Fibroblast of pulmonary artery (primary cell): ENCODE results near the gene CUBN.
"Not testable (repeated sequence)": the region's sequence is repeated elsewhere in the genome, so short reads cannot be mapped to it uniquely, and the experiment has no call there.

ENCODE experiments used
- DNase-seq: peaks from one replicate; pipeline ENCODE4 v3.0.0-alpha.2; 2010; ENCODE audit warnings: low read depth
- H3K4me3 ChIP-seq: replicated peaks from 2 replicates; pipeline ENCODE4 v1.5.1; 2011; ENCODE audit warnings: low read depth, mild to moderate bottlenecking, control low read depth, low read length, moderate library complexity
- TF ChIP-seq, protein P1 (sequence below): IDR thresholded peaks from 2 replicates; pipeline ENCODE4 v1.5.1; 2011; ENCODE audit warnings: mild to moderate bottlenecking, control low read depth, low read length, inconsistent platforms; ENCODE audit errors: missing control alignments

CUBN gene

DNA sequence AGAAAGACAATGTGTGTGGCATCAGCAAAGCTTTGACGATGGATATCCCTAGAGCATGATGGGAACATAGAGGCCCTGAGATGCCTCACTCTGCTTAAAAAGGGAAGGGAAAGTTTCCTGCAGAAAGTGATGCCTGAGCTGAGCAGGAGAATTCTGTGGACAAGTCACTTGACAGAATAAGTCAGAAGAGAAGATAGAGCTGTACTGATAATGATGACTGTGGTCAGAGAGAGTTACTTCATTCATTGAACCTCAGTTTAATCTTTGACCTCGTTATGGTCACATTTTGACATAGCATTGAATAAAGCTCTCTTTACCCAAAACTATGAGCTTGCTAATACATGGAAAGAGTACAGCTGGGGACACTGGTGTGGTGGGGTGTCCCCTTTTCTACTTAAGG, 7.6 kb downstream of the CUBN start:
- TF ChIP-seq, protein P1, sequence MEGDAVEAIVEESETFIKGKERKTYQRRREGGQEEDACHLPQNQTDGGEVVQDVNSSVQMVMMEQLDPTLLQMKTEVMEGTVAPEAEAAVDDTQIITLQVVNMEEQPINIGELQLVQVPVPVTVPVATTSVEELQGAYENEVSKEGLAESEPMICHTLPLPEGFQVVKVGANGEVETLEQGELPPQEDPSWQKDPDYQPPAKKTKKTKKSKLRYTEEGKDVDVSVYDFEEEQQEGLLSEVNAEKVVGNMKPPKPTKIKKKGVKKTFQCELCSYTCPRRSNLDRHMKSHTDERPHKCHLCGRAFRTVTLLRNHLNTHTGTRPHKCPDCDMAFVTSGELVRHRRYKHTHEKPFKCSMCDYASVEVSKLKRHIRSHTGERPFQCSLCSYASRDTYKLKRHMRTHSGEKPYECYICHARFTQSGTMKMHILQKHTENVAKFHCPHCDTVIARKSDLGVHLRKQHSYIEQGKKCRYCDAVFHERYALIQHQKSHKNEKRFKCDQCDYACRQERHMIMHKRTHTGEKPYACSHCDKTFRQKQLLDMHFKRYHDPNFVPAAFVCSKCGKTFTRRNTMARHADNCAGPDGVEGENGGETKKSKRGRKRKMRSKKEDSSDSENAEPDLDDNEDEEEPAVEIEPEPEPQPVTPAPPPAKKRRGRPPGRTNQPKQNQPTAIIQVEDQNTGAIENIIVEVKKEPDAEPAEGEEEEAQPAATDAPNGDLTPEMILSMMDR: no peak
- no peak overlapping the region for H3K4me3 ChIP-seq
- no peak for DNase-seq

- DNase-seq: no peak
- TF ChIP-seq, protein P1: no peak
Measured at GRCh38 chr10:17120694-17121093, 8.9 kb downstream of the CUBN start.

GRCh38 chr10:17119845-17120244, 9.8 kb downstream of the CUBN start:
- TF ChIP-seq, protein P1: no peak
- H3K4me3 ChIP-seq: no peak overlapping the region
- no peak for DNase-seq

More at GRCh38 chr10:17120694-17121093, 8.9 kb downstream of the CUBN start:
- H3K4me3 ChIP-seq: no peak overlapping the region

DNA sequence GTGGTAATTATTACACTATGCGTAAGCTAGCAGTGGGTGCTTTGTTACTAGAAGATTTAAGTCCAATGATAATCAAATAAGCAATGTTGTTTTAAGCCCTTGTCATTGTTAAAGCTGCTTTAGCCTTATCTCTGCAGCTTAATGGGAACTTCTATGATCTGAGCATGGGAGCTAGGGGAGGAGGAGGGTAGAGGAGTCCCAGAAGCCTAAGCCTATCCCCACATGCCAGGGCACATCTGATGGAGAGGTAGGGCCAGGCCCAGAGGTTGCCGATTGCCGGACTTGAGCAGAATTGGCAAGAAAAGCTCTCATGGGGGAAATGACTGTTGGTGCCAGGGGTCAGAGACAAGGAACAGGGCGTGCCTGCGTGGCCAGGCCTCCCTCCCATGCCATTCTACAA, 13.4 kb downstream of the CUBN start:
- H3K4me3 ChIP-seq: no peak overlapping the region
- TF ChIP-seq, protein P1: no peak
- DNase-seq: no peak

DNA sequence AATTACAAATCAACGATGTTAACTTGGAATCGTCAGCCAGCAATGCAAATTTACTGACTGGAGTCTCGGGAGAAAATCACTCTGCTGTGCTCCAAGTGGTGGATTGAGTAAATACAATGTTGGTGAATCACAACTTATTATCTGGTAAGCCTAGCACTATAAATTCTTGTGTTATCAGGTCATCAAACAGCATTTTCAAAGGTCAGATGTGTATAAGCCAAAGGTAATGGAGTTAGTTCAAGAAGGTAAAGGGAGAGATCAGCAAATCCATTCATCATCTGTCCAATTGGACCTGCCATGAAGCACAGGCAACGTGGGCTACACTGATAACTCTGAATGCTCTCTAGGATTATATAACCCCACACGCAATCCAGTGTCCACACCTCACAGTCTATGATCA, 13.9 kb downstream of the CUBN start:
- TF ChIP-seq, protein P1: no peak
- H3K4me3 ChIP-seq: no peak overlapping the region
- DNase-seq: peak; percentile 15

DNA sequence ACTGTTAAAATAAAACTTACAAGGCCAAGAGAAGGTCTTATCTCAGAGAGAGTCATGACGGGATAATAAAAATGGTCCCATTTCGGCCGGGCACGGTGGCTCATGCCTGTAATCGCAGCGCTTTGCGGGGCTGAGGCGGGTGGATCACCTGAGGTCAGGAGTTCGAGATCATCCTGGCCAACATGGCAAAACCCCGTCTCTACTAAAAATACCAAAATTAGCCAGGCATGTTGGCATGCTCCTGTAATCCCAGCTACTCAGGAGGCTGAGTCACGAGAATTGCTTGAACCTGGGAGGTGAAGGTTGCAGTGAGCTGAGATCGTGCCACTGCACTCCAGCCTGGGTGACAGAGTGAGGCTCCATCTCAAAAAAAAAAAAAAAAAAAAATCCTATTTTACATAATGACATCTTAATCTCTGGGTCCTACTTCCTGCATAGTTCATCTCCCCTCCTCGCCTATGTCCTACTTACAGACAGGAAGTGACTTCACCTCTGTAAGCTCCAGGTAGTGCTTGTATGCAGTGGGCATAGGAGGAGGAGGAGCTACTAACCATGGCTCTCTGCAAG, 14.7 kb downstream of the CUBN start:
- not testable (repeated sequence) for DNase-seq, H3K4me3 ChIP-seq

DNA sequence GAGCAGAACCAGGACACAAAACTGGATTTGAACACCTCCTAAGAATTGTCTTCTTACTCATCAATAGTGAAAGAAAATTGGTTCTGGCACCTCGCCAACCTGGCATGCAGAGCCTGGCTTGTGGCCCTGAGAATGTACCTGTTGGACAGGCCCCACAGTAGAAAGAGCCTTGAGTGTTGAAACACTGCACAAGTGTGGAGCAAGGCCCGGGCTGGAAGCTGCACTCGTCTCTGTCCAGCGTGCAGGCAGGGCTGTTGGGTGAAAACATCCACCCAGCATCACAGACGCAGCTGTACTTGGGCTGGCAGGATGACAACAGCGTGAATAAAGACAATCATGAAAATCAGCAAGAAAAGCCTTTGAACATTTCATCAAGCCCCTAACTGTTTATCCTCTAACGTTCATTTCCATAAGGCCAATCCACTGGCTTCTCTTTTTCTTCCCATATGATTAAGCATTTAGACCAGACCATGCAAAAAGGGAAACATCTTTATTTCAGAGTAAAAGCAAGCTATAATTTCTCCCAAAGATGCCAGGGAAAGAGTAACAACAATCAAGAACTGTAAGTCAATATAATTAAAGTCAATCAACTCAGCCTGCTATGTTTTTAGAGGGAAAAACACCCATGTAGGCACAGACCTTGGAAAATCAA, 15.6 kb downstream of the CUBN start:
- TF ChIP-seq, protein P1: no peak
- DNase-seq: peak; percentile 59
- H3K4me3 ChIP-seq: no peak overlapping the region
